Measurements from ENCODE around the gene TMEM175.

The TMEM175 gene

GRCh38 chr4:946103-946450 is 13.8 kb downstream of the TMEM175 start:
- no peak for DNase-seq (ENCODE audit: low read depth in 3 of 3, low spot score in 1 of 3)

GRCh38 chr4:946517-947471 is 14.5 kb downstream of the TMEM175 start:
- DNase-seq (ENCODE audit: low read depth in 3 of 3, low spot score in 1 of 3), result no peak

- no peak for DNase-seq (ENCODE audit: low read depth in 3 of 3, low spot score in 1 of 3)
These were observed 15.3 kb downstream of the TMEM175 start for GRCh38 chr4:947491-947971.

DNA sequence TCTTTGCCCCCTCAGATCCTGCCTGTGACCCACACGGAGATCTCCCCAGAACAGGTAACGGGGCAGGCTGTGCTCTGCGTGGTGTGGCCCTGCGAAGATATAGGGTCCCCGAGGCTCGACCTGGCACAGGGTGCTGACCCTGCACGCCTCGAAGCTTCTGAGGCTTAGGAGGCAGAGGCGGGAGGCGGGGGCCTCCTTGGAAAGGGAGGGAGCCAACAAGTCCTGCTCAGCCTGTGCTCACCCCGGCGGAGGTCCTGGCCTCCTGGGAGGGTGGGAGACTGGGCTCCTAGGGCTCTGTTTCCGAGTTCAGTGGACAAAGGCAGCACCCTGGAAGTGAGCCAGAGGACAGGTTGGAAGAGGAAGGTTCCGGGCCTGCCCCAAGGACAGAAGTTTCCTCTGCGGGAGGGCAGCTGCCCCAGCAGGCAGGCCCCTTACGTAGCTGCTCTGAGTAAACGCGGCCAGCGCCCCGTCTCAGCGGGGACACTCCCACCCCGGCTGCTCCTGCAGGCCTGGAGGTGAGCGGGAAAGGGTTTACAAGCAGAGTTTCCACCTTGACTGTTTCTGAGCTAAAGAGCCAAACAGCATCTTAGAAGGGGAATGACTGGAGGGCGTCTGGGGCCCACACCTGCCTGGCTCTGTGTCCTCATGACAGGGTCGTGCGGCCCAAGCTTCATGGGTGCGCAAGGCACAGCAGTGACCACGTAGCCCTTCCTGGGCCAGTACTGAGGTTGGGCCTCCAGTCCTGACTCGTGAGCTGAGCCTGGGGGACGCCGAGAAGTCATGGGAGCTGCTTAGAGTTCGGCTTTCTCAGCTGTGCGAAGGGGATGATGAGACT is 16.1 kb downstream of the TMEM175 start:
- DNase-seq (ENCODE audit: low read depth in 3 of 3, low spot score in 1 of 3), result no peak

DNA sequence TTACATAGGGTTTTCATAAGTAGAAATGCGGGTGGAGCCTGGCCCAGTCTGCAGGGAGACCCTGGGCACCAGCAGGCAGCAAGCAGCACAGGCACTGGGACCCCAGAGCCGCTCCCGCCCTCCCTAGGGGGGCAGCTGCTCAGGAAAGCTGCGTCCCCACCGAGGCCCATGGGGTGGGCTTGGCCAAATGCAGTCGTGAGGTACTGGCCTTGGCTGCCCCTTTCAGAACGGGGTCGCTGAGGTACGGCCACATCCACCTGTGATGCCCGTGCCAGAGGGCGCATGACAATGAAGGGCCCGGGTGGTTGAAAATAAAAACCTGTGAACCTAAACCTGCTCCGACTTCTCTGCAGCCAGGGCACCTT is 16.7 kb downstream of the TMEM175 start:
- DNase-seq (ENCODE audit: low read depth in 3 of 3, low spot score in 1 of 3), result no peak

- DNase-seq (ENCODE audit: low read depth in 3 of 3, low spot score in 1 of 3), result no peak
These were observed 17.4 kb downstream of the TMEM175 start for GRCh38 chr4:949656-950055.

DNA sequence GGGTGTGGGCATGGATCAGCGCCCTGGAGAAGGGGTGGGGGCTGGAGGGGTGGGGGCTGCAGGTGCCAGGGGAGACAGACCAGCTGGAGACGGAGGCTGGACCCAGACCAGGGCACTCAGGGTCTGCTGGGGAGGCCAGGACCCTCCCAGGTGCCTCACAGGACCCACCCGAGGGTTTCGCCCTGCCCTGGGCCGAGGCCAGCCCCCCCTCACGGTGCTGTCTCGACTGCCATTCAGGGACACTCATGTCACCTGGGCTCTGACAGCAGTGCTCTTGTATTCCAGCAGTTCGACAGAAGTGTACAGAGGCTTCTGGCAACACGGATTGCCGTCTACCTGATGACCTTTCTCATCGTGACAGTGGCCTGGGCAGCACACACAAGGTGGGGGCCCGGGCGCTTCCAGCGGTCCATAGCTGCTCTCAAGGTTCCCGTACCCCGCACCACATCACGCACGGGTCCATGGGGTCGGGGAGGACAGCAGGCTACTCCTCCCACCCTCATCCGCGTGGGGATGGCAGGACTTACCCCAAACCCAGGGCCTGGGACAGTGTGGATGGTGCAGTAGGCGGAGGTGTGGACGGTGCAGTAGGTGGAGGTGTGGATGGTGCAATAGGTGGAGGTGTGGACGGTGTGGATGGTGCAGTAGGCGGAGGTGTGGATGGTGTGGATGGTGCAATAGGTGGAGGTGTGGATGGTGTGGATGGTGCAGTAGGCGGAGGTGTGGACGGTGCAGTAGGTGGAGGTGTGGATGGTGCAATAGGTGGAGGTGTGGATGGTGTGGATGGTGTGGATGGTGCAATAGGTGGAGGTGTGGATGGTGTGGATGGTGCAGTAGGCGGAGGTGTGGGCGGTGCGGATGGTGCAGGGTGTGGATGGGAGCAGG is 18.1 kb downstream of the TMEM175 start:
- no peak for DNase-seq (ENCODE audit: low read depth in 3 of 3, low spot score in 1 of 3)

DNA sequence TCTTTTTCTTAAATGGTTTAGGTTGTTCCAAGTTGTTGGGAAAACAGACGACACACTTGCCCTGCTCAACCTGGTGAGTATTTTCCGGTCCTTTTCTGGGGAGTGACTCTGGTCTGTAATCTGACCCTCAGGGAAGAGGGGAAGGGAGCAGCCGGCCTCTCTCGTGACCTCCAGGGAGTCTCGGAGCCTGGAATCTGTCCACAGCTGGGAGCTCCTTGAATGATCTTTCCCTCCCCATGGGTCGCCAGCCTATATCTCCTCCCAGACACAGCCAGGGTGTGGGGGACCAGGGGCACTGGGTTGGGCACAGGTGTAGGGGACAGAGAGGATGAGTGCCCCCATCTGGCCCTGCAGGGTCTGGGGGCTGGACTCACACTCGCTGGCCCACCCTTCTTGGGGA is 18.9 kb downstream of the TMEM175 start:
- no peak for DNase-seq (ENCODE audit: low read depth in 3 of 3, low spot score in 1 of 3)

DNA sequence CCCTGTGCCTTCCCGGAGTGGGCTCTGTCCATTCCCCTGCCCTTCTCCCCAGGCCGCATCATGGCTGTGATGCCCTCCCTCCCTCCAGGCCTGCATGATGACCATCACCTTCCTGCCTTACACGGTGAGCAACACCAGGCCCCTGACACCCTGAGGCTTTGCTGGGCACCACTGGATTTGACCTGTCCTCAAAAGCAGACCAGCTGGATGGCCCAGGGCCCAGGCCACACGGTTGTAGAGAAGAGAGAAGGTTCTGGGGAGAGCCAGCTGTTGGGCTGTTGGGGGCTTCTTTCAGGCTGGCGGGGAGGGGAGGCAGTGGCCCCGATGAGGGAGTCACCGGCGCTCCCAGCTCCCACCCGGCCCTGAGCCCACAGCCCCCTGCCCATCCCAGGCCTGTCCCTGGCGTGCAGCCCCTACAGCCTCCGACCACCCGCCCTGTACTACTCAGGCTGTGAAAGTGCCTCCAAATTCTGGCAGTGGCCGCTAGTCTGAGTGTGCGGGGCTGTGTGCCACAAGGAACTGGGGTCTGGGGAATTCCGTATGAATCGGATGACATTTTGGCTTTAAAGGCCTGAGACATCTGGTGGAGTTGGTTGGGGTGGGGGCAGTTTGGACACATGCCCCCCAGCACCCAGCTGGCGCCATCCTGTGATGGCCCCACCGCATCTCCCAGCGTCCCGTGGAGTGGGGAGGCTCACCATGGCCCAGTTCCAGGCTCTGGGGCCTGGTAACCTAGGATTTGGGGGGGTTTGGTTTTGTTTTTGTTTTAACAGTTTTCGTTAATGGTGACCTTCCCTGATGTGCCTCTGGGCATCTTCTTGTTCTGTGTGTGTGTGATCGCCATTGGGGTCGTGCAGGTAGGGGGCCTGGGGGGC is 19.6 kb downstream of the TMEM175 start:
- no peak for DNase-seq (ENCODE audit: low read depth in 3 of 3, low spot score in 1 of 3)

GRCh38 chr4:952881-953573 is 20.8 kb downstream of the TMEM175 start:
- DNase-seq (ENCODE audit: low read depth in 3 of 3, low spot score in 1 of 3), result no peak

DNA sequence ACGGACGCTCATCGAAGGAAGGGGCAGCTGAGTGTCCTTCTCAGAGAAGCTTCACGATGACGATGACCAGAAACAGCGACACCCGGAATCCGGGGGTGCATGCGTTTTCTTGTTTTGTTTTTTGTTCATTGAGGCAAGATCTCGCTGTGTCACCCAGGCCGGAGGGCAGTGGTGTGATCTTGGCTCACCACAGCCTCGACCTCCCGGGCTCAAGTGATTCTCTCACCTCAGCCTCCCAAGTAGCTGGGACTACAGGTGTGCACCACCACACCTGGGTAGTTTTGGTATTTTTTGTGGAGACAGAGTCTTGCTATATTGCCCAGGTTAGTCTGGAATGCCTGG is 21.3 kb downstream of the TMEM175 start:
- no peak for DNase-seq (ENCODE audit: low read depth in 3 of 3, low spot score in 1 of 3)

DNA sequence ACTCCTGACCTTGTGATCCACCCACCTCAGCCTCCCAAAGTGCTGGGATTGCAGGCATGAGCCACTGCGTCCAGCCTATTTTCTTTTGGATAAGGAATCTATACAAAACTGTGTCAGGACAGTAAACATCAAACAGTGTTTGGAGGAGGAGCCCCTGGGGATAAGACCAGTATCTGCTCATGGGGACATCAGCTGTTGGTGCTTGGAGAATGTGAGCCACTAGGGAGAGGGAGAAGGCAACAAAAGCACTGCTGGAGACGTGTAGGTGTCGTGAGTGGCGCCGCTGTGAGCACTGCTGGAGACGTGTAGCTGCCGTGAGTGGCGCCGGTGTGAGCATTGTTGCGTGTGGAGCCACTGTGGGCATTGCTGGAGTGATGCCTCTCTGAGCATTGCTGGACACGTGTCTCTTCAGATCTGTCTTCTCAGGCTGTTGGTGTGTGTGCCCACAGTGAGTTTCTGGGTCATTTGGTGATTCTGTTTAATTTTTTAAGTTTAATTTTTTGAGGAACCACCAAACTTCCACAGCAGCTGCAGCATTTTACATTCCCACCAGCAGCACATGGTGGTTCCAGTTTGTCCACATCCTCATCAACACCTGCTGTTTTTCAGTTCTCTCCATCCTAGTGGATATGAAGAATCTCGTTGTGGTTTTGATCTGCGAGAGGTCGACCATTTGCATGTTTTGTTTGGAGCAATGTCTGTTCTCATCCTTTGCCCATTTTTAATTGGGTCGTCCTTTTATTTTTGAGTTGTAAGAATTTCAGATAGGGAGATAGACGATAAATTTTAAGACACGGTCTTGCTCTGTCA is 22.2 kb downstream of the TMEM175 start:
- no peak for DNase-seq (ENCODE audit: low read depth in 3 of 3, low spot score in 1 of 3)

DNA sequence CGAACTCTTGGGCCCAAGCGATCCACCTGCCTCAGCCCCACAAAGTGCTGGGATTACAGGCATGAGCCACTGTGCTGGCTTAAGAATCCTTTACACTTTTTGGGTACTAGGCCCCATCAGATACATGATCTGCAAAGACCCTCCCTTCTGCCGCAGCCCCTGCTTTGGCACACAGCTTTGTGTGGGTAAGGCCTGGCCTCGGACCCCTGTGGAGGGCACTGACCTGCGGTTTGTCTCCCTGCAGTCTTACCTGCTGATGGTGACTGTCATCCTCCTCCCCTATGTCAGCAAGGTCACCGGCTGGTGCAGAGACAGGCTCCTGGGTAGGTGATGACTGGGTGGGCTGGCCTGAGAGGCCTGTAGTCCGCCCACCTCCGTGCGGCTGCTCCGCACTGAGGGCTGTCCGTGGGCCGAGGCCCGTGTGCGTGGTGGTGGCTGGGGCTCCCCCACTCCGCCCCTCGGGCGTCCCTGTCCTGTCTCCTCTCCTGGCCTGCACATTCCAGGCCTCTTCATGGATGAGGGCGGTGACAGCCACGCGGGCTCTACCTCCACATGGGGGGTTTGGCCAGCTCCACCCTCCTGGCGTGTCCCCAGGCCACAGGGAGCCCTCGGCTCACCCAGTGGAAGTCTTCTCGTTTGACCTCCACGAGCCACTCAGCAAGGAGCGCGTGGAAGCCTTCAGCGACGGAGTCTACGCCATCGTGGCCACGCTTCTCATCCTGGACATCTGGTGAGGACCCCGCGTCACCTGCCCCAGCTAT is 23.1 kb downstream of the TMEM175 start:
- no peak for DNase-seq (ENCODE audit: low read depth in 3 of 3, low spot score in 1 of 3)

- no peak for DNase-seq (ENCODE audit: low read depth in 3 of 3, low spot score in 1 of 3)
These were observed 23.7 kb downstream of the TMEM175 start for GRCh38 chr4:955931-956381.

DNA sequence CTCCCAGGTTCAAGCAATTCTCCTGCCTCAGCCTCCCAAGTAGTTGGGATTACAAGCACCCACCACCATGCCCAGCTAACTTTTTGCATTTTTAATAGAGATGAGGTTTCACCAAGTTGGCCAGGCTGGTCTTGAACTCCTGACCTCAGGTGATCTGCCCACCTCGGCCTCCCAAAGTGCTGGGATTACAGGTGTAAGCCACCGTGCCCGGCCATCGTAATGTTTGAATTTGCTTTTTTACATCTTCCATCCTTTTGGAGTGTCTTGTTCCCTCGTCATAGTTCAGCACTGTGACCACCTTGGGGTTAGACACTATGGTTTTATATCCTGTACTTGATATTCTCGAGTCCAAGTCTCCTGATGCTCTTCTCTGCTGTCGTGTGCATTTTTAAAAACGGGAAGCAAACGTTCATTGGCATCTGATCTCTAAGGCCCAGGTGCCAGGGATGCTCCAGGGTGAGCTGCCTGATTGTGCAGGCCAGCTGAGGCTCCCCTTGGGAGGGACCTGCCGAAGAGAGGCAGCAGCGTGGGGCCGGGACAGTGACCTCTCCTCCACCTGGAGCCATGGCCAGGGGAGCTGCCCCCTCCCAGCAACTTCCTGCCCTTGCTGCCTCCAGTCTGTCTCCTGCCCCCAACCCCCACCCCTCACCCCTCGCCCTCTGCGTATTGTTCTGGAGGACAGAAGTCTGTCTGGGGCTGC is 24.4 kb downstream of the TMEM175 start:
- DNase-seq (ENCODE audit: low read depth in 3 of 3, low spot score in 1 of 3), result no peak

DNA sequence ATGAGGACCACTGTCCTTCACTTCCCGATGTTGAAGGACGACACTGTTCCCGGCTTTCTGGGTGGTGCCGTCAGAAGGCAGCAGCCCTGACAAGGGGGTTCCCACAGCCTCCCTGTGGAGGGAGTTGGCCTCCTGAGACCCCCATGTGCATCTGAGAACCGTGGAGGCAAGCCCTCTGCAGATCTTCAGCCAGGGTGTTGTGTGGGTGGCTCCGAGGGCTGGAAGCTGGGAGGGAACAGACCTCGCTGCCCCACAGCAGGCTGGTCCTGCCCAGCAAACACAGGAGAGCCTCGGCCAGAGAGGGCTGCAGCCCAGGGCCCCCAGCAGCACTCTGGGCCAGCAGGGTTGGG is 24.9 kb downstream of the TMEM175 start:
- no peak for DNase-seq (ENCODE audit: low read depth in 3 of 3, low spot score in 1 of 3)

DNA sequence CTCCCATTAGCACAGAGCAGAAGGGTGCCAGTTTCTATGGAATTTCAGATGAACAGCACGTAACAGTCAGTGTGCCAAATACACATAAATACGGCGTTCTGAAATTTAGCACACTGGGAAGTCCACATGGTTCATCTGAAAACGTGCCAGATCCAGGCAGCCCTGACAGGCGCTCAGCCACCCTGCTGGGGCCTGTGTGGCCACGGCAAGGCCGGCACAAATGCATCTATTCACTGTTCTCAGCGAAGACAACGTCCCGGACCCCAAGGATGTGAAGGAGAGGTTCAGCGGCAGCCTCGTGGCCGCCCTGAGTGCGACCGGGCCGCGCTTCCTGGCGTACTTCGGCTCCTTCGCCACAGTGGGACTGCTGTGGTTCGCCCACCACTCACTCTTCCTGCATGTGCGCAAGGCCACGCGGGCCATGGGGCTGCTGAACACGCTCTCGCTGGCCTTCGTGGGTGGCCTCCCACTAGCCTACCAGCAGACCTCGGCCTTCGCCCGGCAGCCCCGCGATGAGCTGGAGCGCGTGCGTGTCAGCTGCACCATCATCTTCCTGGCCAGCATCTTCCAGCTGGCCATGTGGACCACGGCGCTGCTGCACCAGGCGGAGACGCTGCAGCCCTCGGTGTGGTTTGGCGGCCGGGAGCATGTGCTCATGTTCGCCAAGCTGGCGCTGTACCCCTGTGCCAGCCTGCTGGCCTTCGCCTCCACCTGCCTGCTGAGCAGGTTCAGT is 25.5 kb downstream of the TMEM175 start:
- DNase-seq (ENCODE audit: low read depth in 3 of 3, low spot score in 1 of 3), result no peak
